GM18519 (cell line): Measurements from ENCODE around the gene NHLRC2.

Experiments
- ATAC-seq: cut with Tn5 transposase; IDR thresholded peaks from one replicate; pipeline ENCODE4 v1.9.1; 2021; ENCODE audit warnings: mild to moderate bottlenecking, moderate library complexity; ENCODE audit not compliant: unreplicated experiment, low FRiP score

NHLRC2 gene

GRCh38 chr10:113907166-113907565 is 52.7 kb downstream of the NHLRC2 start:
- no peak for ATAC-seq

GRCh38 chr10:113908236-113908635 is 53.8 kb downstream of the NHLRC2 start:
- no peak for ATAC-seq

- ATAC-seq, result no peak
These were observed 56.7 kb downstream of the NHLRC2 start for GRCh38 chr10:113911113-113911512.

GRCh38 chr10:113911839-113912238 is 57.4 kb downstream of the NHLRC2 start:
- no peak for ATAC-seq

- no peak for ATAC-seq
These were observed 58.1 kb downstream of the NHLRC2 start for GRCh38 chr10:113912582-113912981.

GRCh38 chr10:113914956-113915355 is 60.5 kb downstream of the NHLRC2 start:
- ATAC-seq, result no peak

- ATAC-seq, result no peak
These were observed 61.1 kb downstream of the NHLRC2 start for GRCh38 chr10:113915540-113915939.

GRCh38 chr10:113916053-113916452 is 61.6 kb downstream of the NHLRC2 start:
- ATAC-seq, result no peak

- ATAC-seq, result no peak
These were observed 63.2 kb downstream of the NHLRC2 start for GRCh38 chr10:113917636-113918035.

GRCh38 chr10:113920114-113920513 is 65.7 kb downstream of the NHLRC2 start:
- no peak for ATAC-seq

- ATAC-seq, result no peak
These were observed 66.4 kb downstream of the NHLRC2 start for GRCh38 chr10:113920875-113921274.

- no peak for ATAC-seq
These were observed 67.3 kb downstream of the NHLRC2 start for GRCh38 chr10:113921561-113922370.

GRCh38 chr10:113922787-113923570 is 68.5 kb downstream of the NHLRC2 start:
- ATAC-seq, result no peak

GRCh38 chr10:113924186-113924585 is 69.7 kb downstream of the NHLRC2 start:
- no peak for ATAC-seq

GRCh38 chr10:113924664-113925063 is 70.2 kb downstream of the NHLRC2 start:
- ATAC-seq, result no peak

- ATAC-seq, result no peak
These were observed 73.0 kb downstream of the NHLRC2 start for GRCh38 chr10:113927440-113927839.

- ATAC-seq, result no peak
These were observed 74.4 kb downstream of the NHLRC2 start for GRCh38 chr10:113928830-113929229.

GRCh38 chr10:113929522-113929921 is 75.1 kb downstream of the NHLRC2 start:
- no peak for ATAC-seq

- ATAC-seq, result no peak
These were observed 76.1 kb downstream of the NHLRC2 start for GRCh38 chr10:113930482-113931057.

GRCh38 chr10:113932854-113933253 is 78.4 kb downstream of the NHLRC2 start:
- no peak for ATAC-seq

GRCh38 chr10:113933894-113934532 is 79.6 kb downstream of the NHLRC2 start:
- ATAC-seq, result no peak
